ENCODE measurements around the gene VIT.

VIT gene

GRCh38 chr2:36696533-36696932, at the start of gene VIT:
VIT (plus strand) TSS chr2:36696707; CDS start chr2:36716371, 19,664 bp downstream.
- no peak within 1 kb of the TSS for H3K4me3 ChIP-seq (ENCODE audit: low read length)
- TF ChIP-seq ZNF274 (IDR thresholded peaks at IDR 0.05; ENCODE audit: low read depth, low read length), result no peak

GRCh38 chr2:36650031-36650829, 46.3 kb upstream of the VIT start:
- H3K4me3 ChIP-seq (ENCODE audit: low read length), result no peak overlapping the region
- no peak for TF ChIP-seq ZNF274 (IDR thresholded peaks at IDR 0.05; ENCODE audit: low read depth, low read length)

GRCh38 chr2:36653155-36653554, 43.4 kb upstream of the VIT start:
- TF ChIP-seq ZNF274 (IDR thresholded peaks at IDR 0.05; ENCODE audit: low read depth, low read length), result no peak

GRCh38 chr2:36653967-36654694, 42.4 kb upstream of the VIT start:
- H3K4me3 ChIP-seq (ENCODE audit: low read length), result no peak overlapping the region
- no peak for TF ChIP-seq ZNF274 (IDR thresholded peaks at IDR 0.05; ENCODE audit: low read depth, low read length)

More at GRCh38 chr2:36653155-36653554, 43.4 kb upstream of the VIT start:
- H3K4me3 ChIP-seq (ENCODE audit: low read length), result no peak overlapping the region

- no peak overlapping the region for H3K4me3 ChIP-seq (ENCODE audit: low read length)
- no peak for TF ChIP-seq ZNF274 (IDR thresholded peaks at IDR 0.05; ENCODE audit: low read depth, low read length)
Measured at GRCh38 chr2:36655453-36655852, 41.1 kb upstream of the VIT start.

GRCh38 chr2:36657703-36658102, 38.8 kb upstream of the VIT start:
- no peak for TF ChIP-seq ZNF274 (IDR thresholded peaks at IDR 0.05; ENCODE audit: low read depth, low read length)
- H3K4me3 ChIP-seq (ENCODE audit: low read length), result no peak overlapping the region

- no peak overlapping the region for H3K4me3 ChIP-seq (ENCODE audit: low read length)
- no peak for TF ChIP-seq ZNF274 (IDR thresholded peaks at IDR 0.05; ENCODE audit: low read depth, low read length)
Measured at GRCh38 chr2:36658277-36658748, 38.2 kb upstream of the VIT start.

GRCh38 chr2:36659218-36659617, 37.3 kb upstream of the VIT start:
- TF ChIP-seq ZNF274 (IDR thresholded peaks at IDR 0.05; ENCODE audit: low read depth, low read length), result no peak
- no peak overlapping the region for H3K4me3 ChIP-seq (ENCODE audit: low read length)

- no peak overlapping the region for H3K4me3 ChIP-seq (ENCODE audit: low read length)
- no peak for TF ChIP-seq ZNF274 (IDR thresholded peaks at IDR 0.05; ENCODE audit: low read depth, low read length)
Measured at GRCh38 chr2:36659872-36660312, 36.6 kb upstream of the VIT start.

GRCh38 chr2:36662638-36663037, 33.9 kb upstream of the VIT start:
- no peak overlapping the region for H3K4me3 ChIP-seq (ENCODE audit: low read length)
- no peak for TF ChIP-seq ZNF274 (IDR thresholded peaks at IDR 0.05; ENCODE audit: low read depth, low read length)

GRCh38 chr2:36663295-36663694, 33.2 kb upstream of the VIT start:
- no peak overlapping the region for H3K4me3 ChIP-seq (ENCODE audit: low read length)
- no peak for TF ChIP-seq ZNF274 (IDR thresholded peaks at IDR 0.05; ENCODE audit: low read depth, low read length)

- no peak overlapping the region for H3K4me3 ChIP-seq (ENCODE audit: low read length)
- TF ChIP-seq ZNF274 (IDR thresholded peaks at IDR 0.05; ENCODE audit: low read depth, low read length), result no peak
Measured at GRCh38 chr2:36663851-36664695, 32.4 kb upstream of the VIT start.

- TF ChIP-seq ZNF274 (IDR thresholded peaks at IDR 0.05; ENCODE audit: low read depth, low read length), result no peak
- no peak overlapping the region for H3K4me3 ChIP-seq (ENCODE audit: low read length)
Measured at GRCh38 chr2:36664696-36665076, 31.8 kb upstream of the VIT start.

- no peak for TF ChIP-seq ZNF274 (IDR thresholded peaks at IDR 0.05; ENCODE audit: low read depth, low read length)
- no peak overlapping the region for H3K4me3 ChIP-seq (ENCODE audit: low read length)
Measured at GRCh38 chr2:36667931-36668330, 28.6 kb upstream of the VIT start.
